H1 (cell line): ENCODE data around the gene VAPA. TPM values are rescaled to one million over a fixed set of nuclear protein-coding genes. Genes with fewer than 3 reads are reported as not detected.

Experiments
- GABPA ChIP-seq: IDR thresholded peaks from 2 replicates; pipeline ENCODE4 v1.6.1; 2011; ENCODE audit warnings: mild to moderate bottlenecking, low read length, moderate library complexity, borderline replicate concordance; ENCODE audit not compliant: insufficient read depth
- RXRA ChIP-seq: IDR thresholded peaks from 2 replicates; pipeline ENCODE4 v1.6.1; 2011; ENCODE audit warnings: low read depth, mild to moderate bottlenecking, low read length, moderate library complexity; ENCODE audit not compliant: insufficient read depth
- SRF ChIP-seq: IDR thresholded peaks from 2 replicates; pipeline ENCODE4 v1.6.1; 2011; ENCODE audit warnings: mild to moderate bottlenecking, low read depth, low read length, moderate library complexity
- polyA plus RNA-seq, 7 experiments: library from polyadenylated mRNA; depleted of rRNA in 3 of 7; stranded (reverse) in 5 of 7; unstranded in 2 of 7; fragments of >200 nt in 5 of 7; fragments of 200-250 nt in 2 of 7; gene quantifications; 1 replicate in 5 of 7; 2 replicates in 1 of 7; 4 replicates in 1 of 7; pipeline versions ENCODE4 v1.2.1 to v1.2.3, GENCODE V29; 2011 to 2013; ENCODE audit warnings: missing spikeins in 2 of 7, mixed read lengths in 2 of 7
- total RNA-seq: library from RNA; stranded (reverse); fragmentation: NEBNext Ultra II Directional; extraction: Animal tissue kit (Norgen Biotek cat#: 25700); gene quantifications from 2 replicates; pipeline ENCODE4 v1.2.1, GENCODE V29; 2021

The VAPA gene
- total and polyA plus RNA-seq, 2 of the 8 experiments (the other 6 are each of a cell fraction or from before 2014, with no cell fraction given) = 79.7 to 130 TPM

GRCh38 chr18:9946831-9947230 lies 33.0 kb downstream of the VAPA start (continued):
- no peak for TF ChIP-seq GABPA
- TF ChIP-seq RXRA = no peak
- no peak for TF ChIP-seq SRF
